A549 (cell line): ENCODE results near the gene CTNNBL1. TPM values are rescaled to one million over a fixed set of nuclear protein-coding genes. Genes with fewer than 3 reads are reported as not detected.
A peak's percentile ranks its signal among the peaks of the same experiment; 100 is the strongest.

ENCODE experiments used
- ATAC-seq, 2 experiments: fragments of 200-7000 bp in 1 of 2; fragments of >200 bp in 1 of 2; cut with Nextera tagmentation in 1 of 2; cut with Tn5 transposase in 1 of 2; 3 replicates each; pipeline versions ENCODE4 v1.8.0 to v1.9.1; 2018 to 2020; ENCODE audit warnings: mild to moderate bottlenecking in 1 of 2, moderate library complexity in 1 of 2
- CTCF ChIA-PET: fragments of 300-600 bp; sonication (Branson Sonifier 250); formaldehyde crosslinking; extraction: SDS; loops from one replicate; lab custom pipeline; 2021; ENCODE audit warnings: antibody characterized with exemption, inconsistent platforms; lab: Yijun Ruan, JAX
- POLR2A ChIA-PET: fragments of 350-600 bp; formaldehyde crosslinking; extraction: SDS; loops from one replicate; lab custom pipeline; 2021; ENCODE audit warnings: antibody characterized with exemption, inconsistent platforms; lab: Yijun Ruan, JAX
- DNase-seq, 2 experiments: peaks; one replicate each; pipeline versions ENCODE4 v3.0.0 to v3.0.0-alpha.2; 2011 to 2016; ENCODE audit warnings: low read depth in 1 of 2, low spot score in 1 of 2
- FAIRE-seq: peaks from 2 replicates; lab custom pipeline; 2011; peaks lifted over from hg19 to GRCh38; lab: Jason Lieb, UNC
- H3K27ac ChIP-seq, 2 experiments: fragments of >200 bp; sonication (Bioruptor Twin); formaldehyde crosslinking; 3 replicates each; pipeline ENCODE4 v1.5.1; 2016 to 2017
- H3K4me1 ChIP-seq: fragments of >200 bp; sonication (Bioruptor Twin); formaldehyde crosslinking; 3 replicates; pipeline ENCODE4 v1.6.1; 2016
- H3K4me2 ChIP-seq: fragments of >200 bp; sonication (Bioruptor Twin); formaldehyde crosslinking; 3 replicates; pipeline ENCODE4 v1.6.1; 2016
- H3K4me3 ChIP-seq: fragments of >200 bp; sonication (Bioruptor Twin); formaldehyde crosslinking; 3 replicates; pipeline ENCODE4 v1.5.1; 2016
- H3K9me3 ChIP-seq: fragments of >200 bp; sonication (Bioruptor Twin); formaldehyde crosslinking; 3 replicates; pipeline ENCODE4 v1.6.1; 2016
- BCL3 ChIP-seq: fragments of >200 bp; sonication (Bioruptor Twin); formaldehyde crosslinking; IDR thresholded peaks from 3 replicates; pipeline ENCODE4 v1.6.1; 2016
- CBX8 ChIP-seq: fragments of 200-600 bp; sonication (generic); IDR thresholded peaks from 2 replicates; pipeline ENCODE4 v1.6.1; 2016
- CHD2 ChIP-seq: fragments of 150-350 bp; IDR thresholded peaks from 2 replicates; pipeline ENCODE4 v1.6.1; 2014; ENCODE audit warnings: low read length; ENCODE audit not compliant: partially characterized antibody
- CTCF ChIP-seq: fragments of >200 bp; sonication (Bioruptor Twin); formaldehyde crosslinking; IDR thresholded peaks from 3 replicates; pipeline ENCODE4 v1.5.1; 2016
- E2F6 ChIP-seq: IDR thresholded peaks from 2 replicates; pipeline ENCODE4 v1.6.1; 2012; ENCODE audit warnings: low read depth, borderline replicate concordance
- EHF ChIP-seq: fragments of 250-450 bp; sonication (Bioruptor Pico); IDR thresholded peaks from 2 replicates; pipeline ENCODE4 v1.5.0; 2020; ENCODE audit warnings: mild to moderate bottlenecking
- EHMT2 ChIP-seq: fragments of 200-600 bp; sonication (generic); IDR thresholded peaks from 2 replicates; pipeline ENCODE4 v1.6.1; 2016; ENCODE audit warnings: antibody characterized with exemption, low read depth, mild to moderate bottlenecking, moderate library complexity
- ELK1 ChIP-seq: fragments of 150-350 bp; IDR thresholded peaks from 2 replicates; pipeline ENCODE4 v1.6.1; 2014; ENCODE audit warnings: low read depth, mild to moderate bottlenecking, low read length
- ESRRA ChIP-seq: fragments of 150-350 bp; IDR thresholded peaks from 2 replicates; pipeline ENCODE4 v1.6.1; 2014; ENCODE audit warnings: mild to moderate bottlenecking, low read length, borderline replicate concordance
- FOSB ChIP-seq: fragments of 250-450 bp; sonication (Bioruptor Pico); IDR thresholded peaks from 2 replicates; pipeline ENCODE4 v1.5.0; 2020; ENCODE audit warnings: mild to moderate bottlenecking, moderate library complexity
- FOXS1 ChIP-seq: fragments of 250-450 bp; sonication (Bioruptor Pico); IDR thresholded peaks from 2 replicates; pipeline ENCODE4 v1.5.0; 2020; ENCODE audit warnings: mild to moderate bottlenecking, moderate library complexity
- GATA3 ChIP-seq: IDR thresholded peaks from 2 replicates; pipeline ENCODE4 v1.6.1; 2012; ENCODE audit warnings: borderline replicate concordance
- HDAC2 ChIP-seq: fragments of 200-600 bp; sonication (generic); IDR thresholded peaks from 2 replicates; pipeline ENCODE4 v1.6.1; 2016
- HEYL ChIP-seq: fragments of 250-450 bp; sonication (Bioruptor Pico); IDR thresholded peaks from 2 replicates; pipeline ENCODE4 v1.8.0; 2021; ENCODE audit warnings: mild to moderate bottlenecking, moderate library complexity
- JUN ChIP-seq, 2 experiments: fragments of >200 bp; sonication (Bioruptor Twin); formaldehyde crosslinking; IDR thresholded peaks; 2 replicates in 1 of 2; 3 replicates in 1 of 2; pipeline ENCODE4 v1.6.1; 2016 to 2017
- JUNB ChIP-seq: fragments of >200 bp; sonication (Bioruptor Twin); formaldehyde crosslinking; IDR thresholded peaks from 2 replicates; pipeline ENCODE4 v1.6.1; 2016
- KDM5A ChIP-seq: fragments of 200-600 bp; sonication (generic); IDR thresholded peaks from 2 replicates; pipeline ENCODE4 v1.6.1; 2016; ENCODE audit warnings: antibody characterized with exemption, mild to moderate bottlenecking
- MAFK ChIP-seq: fragments of 450-650 bp; IDR thresholded peaks from 2 replicates; pipeline ENCODE4 v1.6.1; 2014; ENCODE audit not compliant: partially characterized antibody
- MAX ChIP-seq: IDR thresholded peaks from 2 replicates; pipeline ENCODE4 v1.6.1; 2012
- NPAS2 ChIP-seq: fragments of 250-450 bp; sonication (Bioruptor Pico); IDR thresholded peaks from 2 replicates; pipeline ENCODE4 v1.8.0; 2022; ENCODE audit warnings: mild to moderate bottlenecking, moderate library complexity, borderline replicate concordance
- RCOR1 ChIP-seq: fragments of 150-350 bp; IDR thresholded peaks from 2 replicates; pipeline ENCODE4 v1.6.1; 2014; ENCODE audit warnings: antibody characterized with exemption, low read length, low read depth
- REST ChIP-seq: fragments of 200-600 bp; sonication (generic); IDR thresholded peaks from 2 replicates; pipeline ENCODE4 v1.6.1; 2016; ENCODE audit warnings: antibody characterized with exemption, mild to moderate bottlenecking, moderate library complexity
- RNF2 ChIP-seq: fragments of 200-600 bp; sonication (generic); IDR thresholded peaks from 2 replicates; pipeline ENCODE4 v1.6.1; 2016; ENCODE audit warnings: low read depth, mild to moderate bottlenecking, antibody characterized with exemption, moderate library complexity, borderline replicate concordance
- SMC3 ChIP-seq: fragments of >200 bp; sonication (Bioruptor Twin); formaldehyde crosslinking; IDR thresholded peaks from 3 replicates; pipeline ENCODE4 v1.6.1; 2018; ENCODE audit warnings: inconsistent platforms
- SREBF2 ChIP-seq: fragments of 450-650 bp; IDR thresholded peaks from 2 replicates; pipeline ENCODE4 v1.6.1; 2014; ENCODE audit warnings: mild to moderate bottlenecking, moderate library complexity
- ZNF302 ChIP-seq: fragments of 250-450 bp; sonication (Bioruptor Pico); IDR thresholded peaks from 2 replicates; pipeline ENCODE4 v1.9.0; 2021; ENCODE audit warnings: inconsistent platforms, mild to moderate bottlenecking, moderate library complexity
- WGBS: methylation state at CpG from one replicate; pipeline ENCODE4 v1.1.6; 2017; ENCODE audit errors: missing lambda C conversion rate; 5-methylcytosine and 5-hydroxymethylcytosine counted together
- polyA plus RNA-seq, 4 experiments: library from polyadenylated mRNA; depleted of rRNA in 3 of 4; stranded (reverse); fragments of >200 nt; fragmentation: RNase III in 1 of 4; extraction: RNeasy Plus Mini Kit Qiagen cat#74134 plus additional on column Dnase treatment in 1 of 4; gene quantifications; 2 replicates in 3 of 4; 3 replicates in 1 of 4; pipeline ENCODE4 v1.2.3, GENCODE V29; 2011 to 2017

CTNNBL1 gene
- polyA plus RNA-seq, 2 of the 4 experiments (the other 2 are of a cell fraction) = 41.0 to 59.9 TPM

- TF ChIP-seq REST (no peak), MAFK (peak; percentile 79), CHD2 (no peak), NPAS2 (CRISPR knock-in tag) (no peak), RNF2 (no peak), CTCF (peak; percentile 47), EHMT2 (no peak), RCOR1 (no peak), KDM5A (no peak), GATA3 (no peak)
Measured at GRCh38 chr20:37651932-37652331, 41.9 kb upstream of the CTNNBL1 start (continued).

GRCh38 chr20:37656945-37657344, 36.9 kb upstream of the CTNNBL1 start:
- ATAC-seq (no peak), DNase-seq (no peak), FAIRE-seq (no peak)
- 20% methylated on average over 6 of the region's 6 CpGs for WGBS
- CTCF ChIA-PET = interaction anchor here (1.4 kb wide), 1 partner anchor 93 kb away, joined by 4 read pairs; no protein-coding TSS in a partner anchor
- Histone ChIP-seq H3K9me3 (no peaks in the 10 kb centered on the region), H3K4me3 (no peak overlapping the region), H3K4me2 (no peak overlapping the region), H3K4me1 (no peaks in the 10 kb centered on the region), H3K27ac (no peak overlapping the region)
- no peak for TF ChIP-seq ELK1
- TF ChIP-seq JUNB = no peak
- no peak for TF ChIP-seq ZNF302 (CRISPR knock-in tag)
- no peak for TF ChIP-seq SMC3
- TF ChIP-seq GATA3 = no peak
- TF ChIP-seq RCOR1 = no peak
- no peak for TF ChIP-seq ESRRA
- TF ChIP-seq E2F6 = no peak
- no peak for TF ChIP-seq FOXS1 (CRISPR knock-in tag)
- no peak for TF ChIP-seq FOSB (CRISPR knock-in tag)
- TF ChIP-seq BCL3 = no peak
- no peak for TF ChIP-seq CBX8
- no peak for TF ChIP-seq HEYL
- TF ChIP-seq MAX = no peak
- no peak for TF ChIP-seq REST
- no peak for TF ChIP-seq HDAC2
- TF ChIP-seq JUN (IDR thresholded peaks at IDR 0.05) = no peak
- TF ChIP-seq EHF (CRISPR knock-in tag) = no peak
- TF ChIP-seq SREBF2 = no peak
- POLR2A ChIA-PET = no interaction called here
